Measurements from ENCODE around the gene FARP1.

Gene FARP1

DNA sequence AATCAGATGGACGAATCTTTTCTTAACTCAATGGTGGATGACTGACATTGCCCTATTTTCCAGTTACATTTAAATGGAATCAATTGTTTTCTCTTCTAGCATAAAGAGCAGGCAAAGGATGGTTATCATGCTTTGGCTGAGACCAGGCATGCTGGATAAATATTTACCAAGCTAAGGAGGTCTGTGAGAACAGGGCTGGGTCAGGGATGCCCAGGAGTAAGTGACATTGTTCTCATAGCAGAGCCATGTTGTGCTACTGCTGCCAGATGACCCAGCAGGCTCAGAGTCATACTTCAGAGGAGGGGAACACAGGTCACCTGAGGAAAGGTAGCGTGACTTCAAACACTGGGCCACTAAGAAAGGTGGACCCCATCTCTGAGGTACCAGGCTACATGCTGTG lies 150.2 kb downstream of the FARP1 start:
- no peak for DNase-seq

DNA sequence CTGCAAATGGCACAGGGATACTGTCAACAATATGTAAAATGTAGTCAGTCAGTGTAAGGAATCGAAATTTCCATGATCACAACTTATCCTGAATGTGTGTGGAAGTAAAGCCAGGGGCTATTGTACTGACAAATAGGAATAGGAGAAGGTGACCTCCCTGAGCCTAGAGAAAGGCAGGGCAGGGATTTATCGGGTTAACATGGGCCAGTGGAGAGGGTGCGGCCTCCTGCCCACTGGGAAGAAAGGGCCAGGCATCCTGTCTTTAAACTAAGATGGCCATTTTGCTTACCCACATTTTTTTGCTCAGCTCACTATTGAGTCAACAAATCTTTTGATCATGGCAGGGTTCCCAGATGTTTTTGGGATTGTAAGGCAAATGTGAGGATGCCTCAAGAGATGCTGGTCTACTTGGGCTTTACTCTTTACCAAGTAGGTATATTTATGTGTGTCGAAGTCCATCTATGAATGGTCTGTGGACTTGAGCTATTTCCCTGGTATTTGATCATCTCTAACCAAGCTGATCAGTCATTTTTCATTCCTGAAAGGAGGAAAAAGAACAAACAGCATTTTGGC lies 150.8 kb downstream of the FARP1 start:
- no peak for DNase-seq

DNA sequence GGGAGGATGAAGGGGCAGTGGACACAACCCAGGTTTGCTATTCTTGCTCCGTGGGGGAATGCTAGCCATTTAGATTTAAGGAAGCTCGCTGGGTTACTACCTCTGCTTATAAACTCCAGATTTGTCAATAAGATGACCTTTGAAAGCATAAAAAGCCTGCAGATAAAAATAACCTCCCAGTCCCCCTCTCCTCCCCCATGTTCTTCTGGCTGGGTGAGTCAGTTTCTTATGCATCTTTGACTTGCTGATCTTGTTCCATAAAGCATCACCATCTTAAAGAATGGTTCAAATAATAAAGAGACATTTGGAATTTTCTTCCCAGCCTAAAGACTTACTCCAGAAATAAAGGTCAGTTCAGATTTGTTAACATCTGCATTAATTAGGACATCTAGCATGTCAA lies 152.5 kb downstream of the FARP1 start:
- no peak for DNase-seq

DNA sequence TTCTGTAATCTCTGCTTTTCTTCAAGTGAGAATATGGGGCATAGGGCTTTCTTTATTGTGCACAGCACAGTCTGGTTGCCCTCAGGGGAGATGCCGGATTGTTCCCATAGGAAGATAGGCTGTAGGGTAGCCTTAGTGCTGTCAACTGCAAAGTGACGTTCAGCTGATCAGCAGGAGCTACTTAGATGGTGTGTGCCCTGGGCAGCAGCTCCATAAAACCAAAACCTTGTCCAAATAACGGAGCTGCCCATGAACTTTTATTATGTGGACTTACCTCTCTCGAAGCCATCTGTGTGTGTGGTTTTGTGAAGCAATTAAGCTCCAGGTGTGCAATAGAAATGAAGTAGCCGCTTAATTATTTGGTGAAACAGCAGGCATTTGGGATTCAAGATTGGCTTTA lies 154.2 kb downstream of the FARP1 start:
- DNase-seq = no peak

DNA sequence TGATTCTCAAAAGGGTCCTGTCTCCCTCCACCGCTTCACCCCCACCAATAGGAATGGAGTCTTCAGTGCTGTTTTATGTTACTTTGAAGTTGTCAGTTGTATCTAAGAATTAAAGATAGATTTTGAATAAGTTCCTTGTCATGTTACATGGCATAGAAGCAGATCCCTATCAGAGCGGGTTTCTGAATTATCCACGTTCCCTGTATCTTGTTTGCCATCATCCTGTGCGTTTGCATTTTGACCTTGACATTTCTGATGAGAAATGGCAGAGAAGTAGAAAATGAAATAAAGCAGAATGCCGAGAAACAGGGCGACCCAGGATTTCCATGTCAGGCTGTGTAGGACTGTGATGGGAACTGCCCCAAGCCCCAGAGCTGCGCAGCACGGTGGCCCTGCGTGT lies 154.9 kb downstream of the FARP1 start:
- DNase-seq = no peak

DNA sequence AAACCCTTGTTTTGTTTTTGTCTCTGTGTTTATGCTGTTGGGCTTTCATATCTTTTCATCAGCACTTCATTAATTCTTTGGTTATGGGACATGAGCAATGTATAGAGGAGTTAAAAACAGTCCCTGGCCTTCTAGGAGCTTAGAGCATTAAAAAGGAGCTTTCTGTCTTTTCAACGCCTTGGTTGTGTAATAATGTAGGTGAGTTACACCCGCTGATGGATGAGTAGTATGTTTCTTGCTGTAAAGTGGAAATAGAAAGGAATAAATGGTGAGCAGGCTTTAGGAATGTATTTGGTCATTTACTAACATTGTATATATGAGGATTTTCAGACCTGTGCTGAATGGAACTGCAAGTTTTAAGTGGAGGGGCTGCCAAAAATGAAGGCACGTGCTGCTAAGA lies 155.7 kb downstream of the FARP1 start:
- DNase-seq = no peak

DNA sequence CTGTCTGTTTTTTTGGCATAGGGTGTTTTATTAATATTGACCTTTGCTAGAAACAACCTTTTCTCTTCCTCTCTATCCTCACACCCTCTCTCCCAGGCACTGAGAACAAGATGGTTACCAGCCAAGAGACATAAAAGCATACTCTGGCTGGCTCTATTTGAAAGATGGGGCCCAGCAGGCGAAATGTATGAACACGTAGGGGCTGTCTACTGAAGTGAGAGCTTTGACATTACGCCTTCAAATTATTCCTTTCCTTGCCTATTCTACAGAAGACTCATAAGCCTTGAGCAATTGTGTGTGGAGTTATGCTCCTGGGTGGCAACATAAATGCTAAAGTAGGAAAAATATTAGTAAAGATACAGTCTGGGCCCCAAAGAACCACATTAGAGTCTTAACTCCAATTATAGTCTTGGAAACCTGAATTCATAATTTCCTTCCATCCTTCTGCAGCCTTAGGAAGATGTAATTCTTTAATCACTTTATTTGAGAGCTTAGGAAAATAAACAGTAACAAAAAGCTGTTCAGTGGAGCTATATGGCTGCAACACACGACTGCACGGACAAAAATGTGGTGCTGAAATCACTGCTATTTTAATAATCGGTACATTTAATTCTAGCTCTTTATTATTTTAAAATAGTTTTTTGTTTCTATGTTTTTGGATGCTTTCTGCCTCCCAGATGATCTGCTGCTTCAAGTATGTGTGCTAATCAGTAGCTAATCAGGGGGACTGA lies 156.5 kb downstream of the FARP1 start:
- no peak for DNase-seq

DNA sequence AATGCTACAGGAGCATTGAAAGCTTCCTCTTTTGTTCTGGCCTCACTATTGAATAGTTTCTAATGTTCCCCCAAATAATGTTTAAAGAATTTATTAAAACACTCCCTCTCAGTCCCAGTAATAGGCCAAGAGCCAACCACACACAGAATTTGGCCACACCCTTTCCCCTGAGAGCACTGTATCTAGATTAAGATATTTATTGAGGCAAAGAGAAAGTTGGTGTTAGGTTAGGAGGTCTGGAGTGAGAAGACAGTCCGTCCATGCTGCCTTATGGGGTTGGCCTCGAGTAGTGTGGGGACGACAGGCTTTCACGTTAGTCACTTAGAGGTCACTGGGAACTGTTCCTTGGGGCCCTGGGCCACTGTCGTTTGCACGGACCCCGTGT lies 157.1 kb downstream of the FARP1 start:
- DNase-seq = no peak

DNA sequence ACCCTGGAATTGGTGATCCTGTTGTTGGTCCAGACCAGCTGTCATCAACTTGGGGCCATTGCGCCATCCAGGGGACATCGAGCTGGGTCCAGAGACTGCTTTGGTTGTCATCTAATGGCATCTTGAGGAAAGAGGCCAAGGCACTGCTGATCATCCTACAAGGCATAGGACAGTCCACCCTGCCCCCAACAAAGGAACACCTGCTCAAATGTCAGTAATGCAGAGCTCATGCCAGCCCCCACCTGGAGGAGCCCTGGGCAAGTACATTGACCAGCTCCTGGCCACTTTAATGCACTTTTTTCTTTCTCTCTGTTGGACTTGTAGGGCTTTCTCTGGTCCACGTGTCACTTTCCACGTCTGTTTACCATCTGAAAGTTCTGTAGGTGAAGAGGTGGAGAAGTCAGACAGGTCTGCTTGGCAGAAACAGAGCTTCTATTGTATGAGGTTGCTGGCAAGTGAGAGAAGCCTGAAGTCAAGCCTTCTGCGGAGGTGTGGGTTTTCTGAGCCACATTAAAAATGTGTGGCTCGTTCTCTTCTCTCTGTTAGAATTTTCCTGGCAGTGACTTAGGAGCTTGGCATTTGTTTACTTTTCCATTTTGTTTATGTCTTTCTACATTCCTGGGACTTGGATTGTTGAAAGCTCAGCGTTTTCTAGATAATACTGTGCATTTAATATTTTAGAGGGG lies 158.2 kb downstream of the FARP1 start:
- DNase-seq = no peak

DNA sequence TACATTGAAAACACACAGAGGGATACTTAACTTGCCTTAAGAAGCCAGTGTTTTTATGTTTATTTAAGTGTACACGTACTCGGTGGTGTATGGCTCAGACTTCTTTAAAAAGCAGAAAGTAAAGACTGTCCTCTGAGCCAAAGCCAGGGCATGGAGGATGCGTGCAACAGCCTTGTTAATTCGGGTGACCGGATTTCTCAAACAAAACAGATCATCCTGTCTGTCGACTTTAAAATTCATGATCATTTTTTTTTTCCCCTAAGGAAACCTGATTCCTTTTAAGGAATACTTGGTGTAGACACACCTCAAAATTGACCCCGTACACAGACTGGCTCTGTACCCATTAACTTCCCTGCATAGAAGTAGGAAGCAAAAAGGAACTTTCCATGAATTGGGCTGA lies 158.8 kb downstream of the FARP1 start:
- no peak for DNase-seq

DNA sequence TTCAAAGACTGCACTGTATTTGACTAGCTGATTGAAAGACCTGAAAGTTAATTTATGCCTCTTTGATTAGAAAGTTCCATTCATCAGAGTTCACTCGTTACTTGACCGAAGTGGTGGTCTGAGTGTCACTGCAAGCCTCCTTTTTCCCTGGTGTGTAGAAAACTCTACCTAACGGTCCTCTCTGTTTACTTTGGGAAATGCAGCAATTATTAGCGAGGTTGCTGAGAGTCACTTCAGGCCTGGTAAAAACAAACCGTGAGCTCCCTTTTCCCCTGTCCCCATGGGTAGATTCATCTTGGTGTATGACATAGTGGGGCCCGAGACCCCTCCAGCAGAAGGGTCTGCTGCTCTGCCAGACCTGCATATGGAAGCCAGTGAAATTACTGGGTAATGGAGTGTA lies 161.0 kb downstream of the FARP1 start:
- DNase-seq = no peak

DNA sequence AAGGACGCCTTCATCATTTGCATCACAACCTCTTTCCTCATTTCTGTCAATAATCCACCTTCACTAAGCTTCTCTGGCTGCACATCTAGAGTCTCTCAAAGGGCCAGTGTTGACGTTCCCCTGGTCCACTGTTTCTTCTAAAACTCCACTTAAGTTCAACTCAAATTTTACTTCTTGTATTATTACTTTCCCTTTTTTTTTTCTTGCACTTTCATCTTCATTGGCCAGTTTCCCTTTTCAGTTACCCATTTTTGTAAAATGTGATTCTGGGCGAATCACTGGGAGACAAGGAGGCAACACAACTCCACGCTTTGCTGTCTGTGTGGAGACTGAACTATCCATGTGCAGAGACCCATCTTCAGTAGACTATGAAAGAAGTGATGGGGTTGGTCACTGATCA lies 162.8 kb downstream of the FARP1 start:
- DNase-seq = no peak

DNA sequence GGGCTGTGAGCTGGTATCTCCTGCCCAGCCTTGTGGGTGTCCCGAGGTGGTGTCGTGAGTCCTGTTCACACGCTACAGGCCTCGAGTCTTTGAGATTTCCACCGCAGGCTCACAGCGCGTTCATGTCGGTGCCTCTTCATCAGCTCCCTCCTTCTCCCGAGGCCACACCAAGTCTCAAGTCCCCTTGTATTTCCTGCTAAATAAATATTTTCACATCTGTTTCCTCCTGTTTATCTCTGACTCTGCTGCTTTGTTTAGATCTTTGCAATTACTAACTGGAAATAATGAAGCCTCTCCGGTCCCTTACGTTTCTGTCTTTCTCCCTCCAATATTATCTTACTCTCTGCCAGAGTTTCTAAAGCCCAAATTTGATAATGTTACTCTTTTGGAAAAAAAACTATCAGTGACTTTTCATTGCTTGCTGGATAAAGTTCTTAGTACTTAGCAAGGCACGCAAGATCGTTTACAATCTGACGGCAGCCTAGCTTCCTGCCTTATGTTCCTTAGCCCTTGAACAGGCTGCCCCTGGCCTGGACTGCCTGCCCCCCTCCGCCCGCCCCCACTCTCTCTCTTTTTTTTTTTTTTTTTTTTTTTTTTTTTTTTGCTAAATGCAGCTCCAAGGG lies 164.7 kb downstream of the FARP1 start:
- DNase-seq = no peak

DNA sequence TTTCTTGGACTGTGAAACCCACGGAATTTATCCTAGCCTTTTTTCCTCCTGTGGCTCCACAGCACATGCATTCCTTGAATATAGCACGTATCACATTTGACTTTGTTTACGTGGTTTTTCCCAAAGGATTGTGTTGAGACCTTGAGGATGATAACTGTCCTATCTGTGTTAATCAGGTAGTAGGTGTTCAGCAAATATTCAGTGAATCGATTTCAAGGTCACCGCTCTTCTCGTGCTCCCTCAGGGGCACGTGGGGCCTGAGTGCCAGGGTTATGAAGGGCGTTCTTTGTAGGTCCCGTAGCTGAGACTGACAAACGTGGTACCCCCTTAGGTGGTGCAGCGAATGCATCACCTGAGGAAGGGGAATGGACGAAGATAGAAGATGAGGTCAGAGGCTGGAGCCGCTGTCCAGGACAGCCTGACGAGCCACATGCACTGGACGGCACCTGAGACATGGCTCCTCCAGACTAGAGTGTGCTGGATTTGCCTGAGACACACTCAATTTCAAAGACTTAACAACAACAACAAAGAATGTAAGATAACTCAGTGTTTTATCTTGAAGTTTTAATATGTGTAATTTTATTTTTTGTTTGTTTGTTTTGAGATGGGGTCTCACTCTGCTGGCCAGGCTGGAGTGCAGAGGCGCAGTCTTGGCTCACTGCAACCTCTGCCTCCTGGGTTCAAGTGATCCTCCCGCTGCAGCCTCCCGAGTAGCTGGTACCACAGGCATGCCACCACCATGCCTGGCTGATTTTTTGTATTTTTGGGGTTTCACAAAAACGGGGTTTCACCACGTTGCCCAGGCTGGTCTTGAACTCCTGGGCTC lies 165.4 kb downstream of the FARP1 start:
- DNase-seq = no peak

DNA sequence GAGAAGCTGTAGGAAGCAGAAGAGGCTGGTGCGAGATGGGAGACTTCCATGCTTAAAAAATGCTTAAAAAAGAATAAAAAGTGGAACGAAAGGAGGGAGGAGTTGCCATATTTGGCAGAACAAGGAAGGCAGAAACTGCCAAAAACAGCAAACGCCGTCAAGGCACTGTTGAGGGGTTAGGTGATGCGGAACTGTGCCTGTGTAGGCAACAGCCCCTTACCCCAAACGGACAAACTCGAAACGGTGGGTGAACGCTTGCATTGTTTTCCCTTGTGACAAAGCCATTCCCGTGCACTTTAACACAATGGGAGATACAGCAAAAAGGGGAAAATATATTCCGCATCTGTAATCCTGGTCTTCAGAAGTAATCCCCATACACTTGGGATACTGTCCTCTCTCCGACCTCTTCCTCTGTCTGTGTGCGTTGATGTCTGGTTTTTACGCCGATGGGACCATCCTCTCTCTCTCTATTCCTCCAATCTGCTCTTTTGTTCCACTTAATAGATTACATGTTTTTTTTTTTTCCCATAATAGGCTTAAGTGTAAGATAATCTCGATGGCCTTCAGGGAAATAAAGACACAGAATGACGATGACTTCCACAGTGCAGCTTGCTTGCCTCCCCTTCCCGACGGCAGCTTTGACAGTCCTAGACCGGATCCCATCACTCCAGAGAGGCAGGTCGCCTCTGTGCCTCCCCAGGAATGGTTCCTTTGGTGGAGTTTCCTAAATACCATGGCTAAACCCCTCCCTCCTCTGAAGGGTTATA lies 166.9 kb downstream of the FARP1 start:
- no peak for DNase-seq

DNA sequence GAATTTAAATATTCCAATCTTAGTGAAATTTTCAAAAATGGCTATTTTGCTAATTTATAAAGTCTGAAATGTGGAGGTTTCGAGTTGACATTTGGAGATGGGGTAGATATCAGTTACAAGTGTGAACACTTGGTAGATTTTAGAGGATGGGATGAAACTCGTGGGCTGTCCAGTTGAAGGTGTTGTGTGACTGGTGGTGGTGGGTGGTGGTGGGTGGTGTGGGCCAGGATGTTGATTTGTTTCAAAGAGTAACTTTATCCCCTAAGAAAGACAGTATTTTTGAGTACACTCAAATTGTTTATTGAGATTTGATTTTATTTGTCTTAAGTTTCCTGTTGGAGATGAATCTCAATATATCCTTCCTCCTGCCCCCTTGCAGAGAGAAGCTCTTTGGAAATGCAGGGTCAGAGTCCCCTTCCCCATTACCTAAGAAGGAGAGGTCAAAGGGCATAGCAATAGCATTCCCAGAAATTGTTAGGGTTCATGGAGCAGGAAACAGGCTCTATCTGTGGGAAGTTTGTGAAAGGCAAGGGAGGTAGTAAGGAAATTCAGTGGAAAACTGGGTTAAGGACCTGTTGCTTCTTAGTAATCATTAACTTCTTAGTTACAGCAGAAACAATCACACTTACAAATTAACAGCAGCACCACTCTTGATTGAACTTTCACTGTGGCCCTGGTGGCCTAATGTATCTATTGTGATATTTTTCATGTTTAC lies 167.7 kb downstream of the FARP1 start:
- no peak for DNase-seq

DNA sequence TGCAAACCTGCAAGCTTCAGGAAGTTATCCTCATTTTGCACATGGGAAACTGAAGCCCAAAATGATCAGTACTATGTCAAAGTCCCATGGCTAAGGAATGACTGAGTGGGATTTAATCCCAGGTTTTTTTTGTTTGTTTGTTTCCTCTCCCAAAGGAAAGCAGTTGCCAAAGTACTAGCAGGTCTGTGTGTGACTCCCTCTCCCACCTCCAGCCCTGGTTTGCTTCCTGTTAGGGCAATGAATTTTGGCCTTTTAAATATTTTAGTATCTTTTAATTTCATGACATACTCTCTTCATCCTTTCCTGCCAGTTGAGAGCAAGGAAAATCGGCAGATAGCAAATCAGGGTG lies 168.3 kb downstream of the FARP1 start:
- DNase-seq = no peak

DNA sequence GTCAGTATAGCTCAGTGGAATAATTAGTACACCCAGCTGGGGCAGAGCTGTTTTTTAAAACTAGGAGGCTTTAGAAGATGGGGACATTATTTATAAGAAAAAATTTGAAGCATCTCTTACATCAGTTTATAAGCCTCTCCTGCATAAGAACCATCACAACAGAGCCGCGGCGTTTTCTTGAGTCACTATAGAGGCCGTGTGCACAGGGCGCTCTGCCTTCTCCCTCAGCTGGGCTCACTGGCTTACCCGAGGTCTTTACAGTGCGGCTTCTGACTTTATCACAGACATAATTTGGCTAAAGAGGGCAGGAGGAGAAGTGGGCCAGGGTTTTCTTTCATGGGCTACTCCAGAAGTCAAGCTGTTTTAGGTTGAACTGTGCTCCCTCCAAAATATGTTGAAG lies 169.7 kb downstream of the FARP1 start:
- no peak for DNase-seq

DNA sequence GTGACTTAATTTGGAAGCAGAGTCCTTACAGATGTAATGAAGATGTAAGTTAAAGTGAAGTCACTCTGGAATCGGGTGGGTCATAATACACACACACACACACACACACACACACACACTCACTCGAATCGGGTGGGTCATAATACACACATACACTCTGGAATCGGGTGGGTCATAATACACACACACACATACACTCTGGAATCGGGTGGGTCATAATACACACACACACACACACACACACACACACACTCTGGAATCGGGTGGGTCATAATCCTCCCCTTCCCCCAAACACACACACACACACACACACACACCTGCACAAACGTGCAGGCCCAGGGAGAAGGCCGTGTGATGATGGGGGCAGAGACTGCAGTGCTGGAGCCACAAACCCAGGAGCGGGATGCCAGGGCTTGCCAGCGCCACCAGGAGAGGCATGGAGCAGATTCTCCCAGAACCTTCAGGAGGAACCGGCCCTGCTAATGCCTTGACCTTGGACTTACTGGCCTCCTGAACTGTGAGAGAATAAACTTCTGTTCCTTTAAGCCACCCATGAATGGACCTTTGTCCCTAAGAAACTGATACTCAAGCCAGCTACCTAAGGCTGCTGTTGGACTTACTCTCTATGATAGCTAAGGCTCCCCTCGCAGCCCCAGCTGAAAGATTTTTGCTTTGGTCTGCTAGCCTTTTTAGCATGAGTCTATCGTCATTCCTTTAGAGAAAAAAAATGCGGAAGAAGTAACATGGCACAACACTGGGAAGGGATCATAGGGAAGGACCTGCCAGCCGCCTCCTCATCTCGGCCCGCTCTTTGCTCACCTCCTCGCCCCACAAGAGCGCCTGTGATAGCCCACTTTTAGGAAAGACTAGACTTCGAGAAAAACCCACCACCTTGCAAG lies 170.4 kb downstream of the FARP1 start:
- no peak for DNase-seq

DNA sequence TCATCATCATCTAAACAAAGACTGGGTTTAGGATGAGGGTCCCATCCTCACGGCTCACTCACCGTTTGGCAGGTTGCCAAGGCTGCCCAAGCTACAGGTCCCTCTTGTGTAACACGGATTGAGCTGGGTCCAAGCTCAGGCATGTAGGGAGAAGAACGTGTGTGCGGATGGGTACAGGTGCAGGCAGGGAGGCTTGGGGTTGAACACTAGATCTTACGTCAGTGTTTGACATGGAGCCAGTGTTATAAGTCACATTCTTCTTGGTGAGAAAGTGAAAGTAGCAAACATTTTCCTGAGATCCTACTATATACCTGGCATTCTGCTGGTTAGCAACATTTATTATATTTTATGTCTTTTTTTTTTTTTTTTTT lies 171.0 kb downstream of the FARP1 start:
- DNase-seq = no peak

DNA sequence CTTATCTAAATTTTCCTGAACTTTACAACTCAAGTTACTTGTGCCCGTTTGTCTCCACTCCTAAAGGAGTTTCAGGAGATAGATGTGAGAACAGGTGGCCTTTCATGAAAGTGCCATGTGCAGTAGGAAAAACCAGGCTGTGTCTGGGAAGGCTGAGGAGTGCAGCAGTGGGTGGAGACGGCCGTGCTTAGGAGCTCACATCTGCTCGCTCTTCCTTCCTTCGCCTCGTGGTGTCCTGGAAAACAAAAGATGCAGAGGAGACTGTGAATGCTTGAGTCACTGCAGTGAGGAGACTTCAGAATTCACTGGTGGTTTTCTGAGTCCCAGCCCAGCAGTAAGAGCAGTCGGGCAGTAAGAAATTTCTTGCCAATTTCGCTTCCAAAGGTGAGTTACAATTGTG lies 172.6 kb downstream of the FARP1 start:
- no peak for DNase-seq
